ENCODE measurements around the gene CGGBP1. TPM values are rescaled to one million over a fixed set of nuclear protein-coding genes. Genes with fewer than 3 reads are reported as not detected.

Gene CGGBP1
- total and polyA plus RNA-seq, 11 donors, result 23.6 to 58.8 (median 44.9) TPM

GRCh38 chr3:88075072-88075471 is 16.3 kb upstream of the CGGBP1 start:
- TF ChIP-seq POLR2A (IDR thresholded peaks at IDR 0.05) (no peak), CTCF (IDR thresholded peaks at IDR 0.05) (no peak)
- Histone ChIP-seq H3K9me3 (peaks cover 0 to 8% (median 0%) of the 10 kb centered on the region in 12 donors), H3K36me3 (no peaks in the 10 kb centered on the region), H3K27ac (peak overlapping the region in 1 of 12 donors; percentile 33), H3K27me3 (no peaks in the 10 kb centered on the region), H3K4me3 (no peak overlapping the region), H3K4me1 (peaks cover 0 to 37% (median 19%) of the 10 kb centered on the region in 12 donors)
- WGBS, 4 donors, result 50 to 65% (median 56%) methylated on average over 2 of the region's 2 CpGs
- DNase-seq, result no peak
- ATAC-seq, result no peak
- intact Hi-C loops (cut with DNase I), result no loop called here

- Histone ChIP-seq H3K27ac (peak overlapping the region in 1 of 12 donors; percentile 34), H3K27me3 (no peaks in the 10 kb centered on the region), H3K4me1 (peaks cover 7 to 64% (median 38%) of the 10 kb centered on the region in 12 donors), H3K4me3 (peak overlapping the region in 4 of 12 donors; percentile 81 to 94 (median 90)), H3K36me3 (peaks cover 0 to 7% (median 1%) of the 10 kb centered on the region in 9 donors), H3K9me3 (no peaks in the 10 kb centered on the region)
- no peak for DNase-seq
- no peak for ATAC-seq
- TF ChIP-seq CTCF (IDR thresholded peaks at IDR 0.05) (no peak), POLR2A (IDR thresholded peaks at IDR 0.05) (no peak)
- 13 to 21% (median 20%) methylated on average over 1 of the region's 1 CpG for WGBS, 4 donors
- intact Hi-C loops (cut with DNase I), result loop anchor here in 2 of 10 donors (5.0 to 10.0 kb wide), 2 partner anchors 46 to 53 kb away; no protein-coding TSS in a partner anchor
Observed at GRCh38 chr3:88061746-88062145, 2.9 kb upstream of the CGGBP1 start.

- DNase-seq (peak in 1 of 5 donors; percentile 33), ATAC-seq (peak in 3 of 4 donors; percentile 7 to 12 (median 8))
- intact Hi-C loops (cut with DNase I), result loop anchor here in 6 of 10 donors (2.0 to 10.0 kb wide), 6 partner anchors 48 to 89 kb away; partner anchors contain the start of gene C3orf38 (in 4 of the 6)
Observed at GRCh38 chr3:88059380-88060170, 770 bp upstream of the CGGBP1 start.

More at GRCh38 chr3:88059380-88060170, 770 bp upstream of the CGGBP1 start:
- no peaks in the 10 kb centered on the region for H3K27me3 ChIP-seq
- peak overlapping the region; percentile 75 to 94 (median 82) for H3K4me3 ChIP-seq
- peaks cover 0 to 28% (median 23%) of the 10 kb centered on the region in 9 donors for H3K36me3 ChIP-seq
- peak overlapping the region; percentile 89 to 98 (median 94) for H3K27ac ChIP-seq
- TF ChIP-seq POLR2A (IDR thresholded peaks at IDR 0.05) (no peak), CTCF (IDR thresholded peaks at IDR 0.05) (no peak)
- 0% methylated on average over 20 to 45 of the region's 45 CpGs for WGBS, 4 donors
- no peaks in the 10 kb centered on the region for H3K9me3 ChIP-seq
- H3K4me1 ChIP-seq, result peaks cover 7 to 64% (median 41%) of the 10 kb centered on the region in 12 donors

Measured in heart left ventricle (tissue), 16 donors.